NOMO-1 treated with DMSO at 0.1 percent for 48 hours (cell line): ENCODE measurements around the gene SH3RF3.
"Not testable (repeated sequence)": the region's sequence is repeated elsewhere in the genome, so short reads cannot be mapped to it uniquely, and the experiment has no call there.

ENCODE experiments used
- DNase-seq: peaks from one replicate; lab custom pipeline; 2025; ENCODE audit not compliant: unreplicated experiment; lab: John Stamatoyannopoulos, UW

Gene SH3RF3

DNA sequence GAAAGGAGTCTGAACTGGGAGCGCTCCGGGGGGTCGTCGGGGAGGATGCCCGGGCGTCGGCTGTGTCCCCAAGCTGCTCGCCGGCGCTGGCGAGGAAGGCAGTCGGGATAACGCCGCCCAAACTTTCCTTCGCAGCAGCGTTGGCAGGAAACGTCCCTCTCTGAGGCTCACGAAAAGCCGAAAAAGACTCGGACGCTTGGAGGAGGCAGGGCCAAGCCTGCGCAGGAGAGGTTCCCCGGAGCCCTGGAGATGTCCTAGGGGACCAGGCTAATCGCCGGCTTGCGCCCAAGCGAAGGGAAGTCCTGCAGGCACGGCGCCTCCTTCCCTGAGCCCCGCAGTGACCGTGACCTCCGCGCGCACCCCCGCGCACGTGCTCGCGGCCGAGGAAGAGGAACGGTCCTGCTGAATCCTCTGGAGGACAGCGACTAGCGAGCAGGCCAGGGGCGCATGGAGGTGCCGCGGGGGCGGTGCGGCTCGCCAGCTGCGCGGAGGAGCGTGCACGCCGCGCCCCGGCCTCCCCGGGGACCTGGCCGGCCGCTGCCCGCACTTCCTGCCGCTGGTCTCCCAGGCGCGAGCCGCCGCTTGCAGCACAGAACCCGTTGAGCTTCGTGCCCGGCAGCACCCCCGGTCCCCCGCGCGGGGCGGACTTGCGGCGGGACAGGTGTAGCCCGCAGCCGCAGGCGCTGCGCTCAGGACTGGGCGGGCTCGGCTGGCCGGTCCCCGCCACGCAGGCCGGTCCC, at the start of gene SH3RF3:
Gene SH3RF3 (plus strand): TSS at position 590 of the 740 bp plus-strand sequence.
- DNase-seq: no peak

DNA sequence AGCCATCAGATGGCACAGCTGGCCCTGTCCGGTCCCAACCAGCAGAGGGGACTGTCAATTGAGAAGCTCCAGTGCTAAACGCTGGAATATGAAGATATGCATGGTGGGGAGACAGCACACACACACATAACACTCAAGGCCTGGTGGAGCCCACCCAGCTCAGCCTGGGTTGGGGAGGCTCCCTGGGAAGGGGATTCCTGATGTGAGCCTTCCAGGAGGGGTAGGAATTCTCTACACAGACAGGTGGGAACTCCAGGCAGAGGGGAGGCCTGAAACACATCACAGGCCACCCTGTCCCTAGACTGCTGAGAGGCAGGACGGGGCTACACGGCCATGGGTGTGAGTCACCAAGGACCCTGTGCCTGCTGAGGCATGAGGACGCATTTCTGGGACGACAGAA, 49.4 kb upstream of the SH3RF3 start:
- DNase-seq: no peak

DNA sequence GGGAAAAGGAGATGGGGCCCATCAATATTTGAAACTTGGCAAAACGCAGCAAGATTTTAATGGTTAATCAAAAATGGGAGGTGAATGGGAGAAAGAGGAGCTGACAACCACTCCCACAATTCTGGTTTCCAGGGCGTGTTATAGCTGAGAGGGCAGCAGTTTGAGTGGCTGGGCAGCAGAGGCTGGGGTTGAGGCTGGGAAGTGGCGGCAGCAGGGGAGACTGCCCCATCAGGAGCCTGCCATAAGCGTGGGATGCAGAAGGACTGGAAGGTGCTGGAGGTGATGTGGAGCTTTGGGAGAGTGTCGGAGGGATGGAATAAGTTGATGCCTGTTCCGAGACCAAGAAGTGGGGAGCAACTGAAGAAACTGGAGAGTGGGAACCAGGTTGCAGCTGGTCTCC, 48.9 kb upstream of the SH3RF3 start:
- no peak for DNase-seq

DNA sequence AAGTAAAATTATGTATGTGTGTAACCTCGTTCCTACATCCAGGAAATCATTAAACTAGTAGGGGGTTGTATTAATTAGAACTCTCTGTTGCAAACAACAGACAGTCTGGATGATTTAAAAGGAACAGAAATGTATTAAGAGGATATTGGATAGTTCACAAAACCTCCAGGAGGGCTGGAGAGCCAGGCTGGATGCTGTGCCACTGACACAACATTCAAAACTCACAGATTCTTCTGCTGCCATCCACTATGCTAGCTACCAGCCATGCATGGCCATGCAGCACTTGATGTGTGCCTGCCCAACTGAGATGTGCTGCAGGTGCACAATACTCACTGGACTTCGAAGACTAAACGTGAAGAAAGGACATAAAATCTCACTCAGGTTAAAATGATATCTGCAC, 48.2 kb upstream of the SH3RF3 start:
- DNase-seq: no peak

DNA sequence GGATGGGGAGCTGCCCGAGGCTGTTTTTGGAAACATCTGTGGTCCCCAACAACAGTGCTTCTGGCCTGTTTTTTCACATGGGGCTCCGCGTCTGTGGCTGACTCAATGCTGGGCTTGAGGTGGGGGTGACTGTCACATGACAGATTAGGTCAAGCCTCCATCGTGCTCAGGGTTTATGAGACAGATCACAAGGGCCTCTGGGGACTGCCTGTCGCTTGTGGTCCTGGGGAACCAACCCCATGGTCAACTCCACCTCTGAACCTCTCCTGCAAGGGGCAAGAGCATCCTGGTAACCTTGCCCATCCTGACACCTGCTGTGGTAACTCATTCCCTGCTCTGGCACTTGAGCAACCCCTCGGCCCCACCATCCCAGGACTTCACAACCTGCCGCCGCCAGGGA, 47.6 kb upstream of the SH3RF3 start:
- DNase-seq: no peak

DNA sequence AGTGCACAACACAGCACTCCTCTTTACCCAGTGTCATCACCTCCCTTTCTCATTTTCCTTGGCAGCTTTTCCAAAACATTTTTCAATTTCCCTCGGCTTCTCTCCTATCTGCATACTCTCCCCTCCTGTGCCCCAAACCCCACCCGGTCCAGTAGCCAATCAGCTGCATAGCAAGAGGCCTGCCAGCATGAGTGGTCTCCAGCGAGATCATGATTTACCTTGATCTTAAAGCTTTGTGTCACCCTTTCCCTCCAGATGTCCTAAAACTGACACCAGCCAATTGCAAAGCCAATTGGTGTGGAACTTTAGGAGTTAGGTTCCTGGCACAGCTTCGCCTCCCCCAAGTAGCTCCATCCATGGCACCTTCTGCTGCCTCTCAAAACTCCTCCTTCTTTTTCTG, 45.2 kb upstream of the SH3RF3 start:
- DNase-seq: no peak

DNA sequence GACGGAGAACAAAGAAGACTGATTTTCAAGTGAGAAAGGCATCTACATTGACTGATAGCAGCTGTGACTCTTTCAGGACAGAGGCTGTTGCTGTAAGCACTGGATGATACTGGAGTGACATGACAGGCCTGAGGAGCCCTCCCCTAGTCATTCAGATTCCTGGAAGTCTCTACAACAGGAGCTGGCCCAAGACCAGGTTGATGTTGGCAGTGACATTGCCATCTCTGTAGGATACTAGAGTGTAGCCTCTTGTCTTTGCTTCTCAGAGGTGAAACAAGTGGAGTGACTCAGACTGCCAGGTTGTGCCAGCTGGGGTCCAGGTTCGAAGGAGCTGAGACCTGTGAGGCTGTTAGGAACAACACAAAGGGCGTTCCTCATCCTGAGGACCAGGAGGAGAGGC, 44.7 kb upstream of the SH3RF3 start:
- DNase-seq: no peak

DNA sequence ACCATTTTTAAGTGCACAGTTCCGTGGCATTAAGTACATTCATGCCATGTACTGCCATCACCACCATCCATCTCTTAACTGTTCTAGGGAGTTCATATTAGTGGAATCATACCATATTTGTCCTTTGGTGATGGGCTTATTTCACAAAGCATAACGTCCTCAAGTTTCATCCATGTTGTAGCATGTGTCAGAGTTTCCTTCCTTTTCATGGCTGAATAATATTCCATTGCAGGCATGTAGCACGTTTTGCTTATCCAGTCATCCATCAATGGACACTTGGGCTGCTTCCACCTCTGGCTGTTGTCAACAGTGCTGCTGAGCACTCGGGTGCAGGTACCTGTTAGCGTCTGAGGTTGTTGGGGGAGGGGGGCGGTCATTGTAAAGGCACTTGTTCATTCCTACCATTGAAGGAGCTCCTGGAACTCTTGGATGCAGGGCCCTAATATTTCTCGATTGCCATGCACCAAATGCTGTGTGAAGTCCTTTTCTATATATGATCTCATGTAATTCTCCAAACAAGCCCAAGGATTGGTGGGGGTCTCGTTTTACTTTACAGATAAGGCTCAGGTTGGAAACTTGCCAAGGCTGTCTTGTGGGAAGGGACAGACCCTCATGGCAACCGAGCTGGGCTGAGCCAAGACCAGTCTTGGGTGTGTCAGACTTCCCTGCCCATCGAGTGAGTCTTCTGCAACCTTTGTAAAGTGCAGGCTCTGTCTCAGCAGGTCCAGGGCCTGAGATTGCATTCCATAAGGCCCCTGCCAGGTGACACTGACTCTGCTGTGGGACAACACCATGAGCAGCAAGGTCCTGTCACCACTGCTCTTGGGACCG, 42.9 kb upstream of the SH3RF3 start:
- no peak for DNase-seq

DNA sequence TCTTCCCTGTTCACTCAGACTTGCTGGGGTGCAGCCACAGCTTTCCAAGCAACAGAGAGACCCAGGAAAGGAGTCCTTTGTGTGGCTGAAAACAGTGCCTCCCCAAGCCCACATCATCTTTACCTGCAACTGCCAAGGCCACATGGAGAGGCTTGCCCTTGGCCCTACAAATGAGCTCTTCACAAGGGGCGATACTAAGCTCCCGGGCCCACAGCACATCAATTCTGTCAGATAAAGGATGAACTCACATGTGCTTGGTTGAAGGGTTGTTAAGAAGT, 42.3 kb upstream of the SH3RF3 start:
- no peak for DNase-seq

DNA sequence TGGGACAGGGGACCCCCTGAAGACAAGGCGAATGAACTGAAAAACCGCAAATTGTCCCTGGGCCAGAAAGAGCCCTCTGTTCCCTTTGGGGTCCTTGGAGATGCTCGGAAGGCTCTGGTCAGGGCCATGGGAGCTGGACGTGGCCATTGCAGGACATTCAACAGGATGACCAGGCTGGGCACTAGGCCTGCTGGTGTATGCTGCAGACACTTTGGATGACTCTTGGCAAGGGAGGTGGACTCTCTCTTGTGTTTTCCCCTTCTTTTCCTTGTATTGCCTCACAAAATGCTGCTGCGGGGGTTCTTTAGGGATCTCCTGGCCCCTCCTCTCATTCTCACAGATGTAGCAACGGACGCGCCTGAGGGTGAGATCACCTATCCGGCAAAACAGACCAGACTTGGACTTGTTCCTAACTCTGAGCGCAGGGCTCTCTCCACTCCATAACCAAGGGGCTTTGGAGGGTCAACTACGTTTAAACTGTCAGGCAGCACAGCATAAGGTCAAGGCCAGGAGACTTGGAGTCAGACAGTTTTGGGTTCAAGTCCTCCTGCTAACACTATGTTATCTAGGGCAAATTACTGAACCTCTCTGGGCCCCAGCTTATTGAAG, 41.8 kb upstream of the SH3RF3 start:
- no peak for DNase-seq

DNA sequence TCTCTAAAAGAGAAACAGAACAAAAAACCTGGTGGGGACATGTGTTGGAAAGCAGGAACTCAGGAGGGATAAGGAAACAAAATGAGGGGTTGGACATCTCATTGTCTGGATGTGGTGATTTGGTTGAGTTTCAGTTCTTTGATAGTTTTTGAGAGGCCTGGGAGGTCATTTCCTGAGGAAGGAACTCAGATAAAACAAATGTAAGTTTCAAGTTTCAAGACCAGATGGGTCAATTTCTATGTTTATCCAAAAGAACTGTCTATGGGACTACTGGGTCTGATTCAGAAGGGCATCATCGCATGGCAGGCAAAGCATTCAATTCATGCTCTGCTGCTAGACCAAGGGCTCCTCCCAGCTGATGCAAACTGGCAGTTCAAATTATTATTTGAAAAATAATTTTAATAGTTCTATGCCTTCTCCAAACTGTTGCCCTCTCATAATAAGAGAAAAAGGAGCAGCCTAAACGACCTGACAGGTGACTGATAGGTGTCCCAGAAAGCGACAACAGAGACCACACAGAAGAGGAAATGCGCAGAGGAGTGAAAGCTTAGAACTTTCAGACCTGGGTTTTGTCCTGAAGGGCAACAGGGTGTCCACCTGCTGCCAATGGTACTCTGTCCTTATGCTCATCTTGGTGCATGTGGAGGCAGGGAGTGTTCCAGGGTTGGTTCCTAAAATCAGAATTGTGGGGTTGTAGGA, 39.3 kb upstream of the SH3RF3 start:
- DNase-seq: no peak

DNA sequence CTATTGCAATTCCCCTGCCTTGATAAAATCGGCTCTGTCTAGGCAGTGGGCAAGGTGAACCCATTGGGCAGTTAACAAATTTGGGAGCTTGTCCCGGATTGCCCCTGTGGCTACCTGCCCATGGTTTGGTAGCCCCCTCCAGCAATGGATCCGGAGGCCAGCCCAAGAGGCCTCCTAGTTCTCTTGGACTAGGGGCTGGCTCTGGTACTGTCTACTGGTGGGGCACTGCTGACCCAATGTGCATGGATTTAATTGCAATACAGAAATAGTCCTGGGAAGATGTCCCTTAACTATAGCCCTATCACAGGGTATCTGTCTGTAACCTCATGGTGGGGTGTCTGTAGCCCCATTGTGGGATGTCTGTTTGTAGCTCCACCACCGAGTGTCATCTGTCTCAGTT, 37.5 kb upstream of the SH3RF3 start:
- DNase-seq: no peak

DNA sequence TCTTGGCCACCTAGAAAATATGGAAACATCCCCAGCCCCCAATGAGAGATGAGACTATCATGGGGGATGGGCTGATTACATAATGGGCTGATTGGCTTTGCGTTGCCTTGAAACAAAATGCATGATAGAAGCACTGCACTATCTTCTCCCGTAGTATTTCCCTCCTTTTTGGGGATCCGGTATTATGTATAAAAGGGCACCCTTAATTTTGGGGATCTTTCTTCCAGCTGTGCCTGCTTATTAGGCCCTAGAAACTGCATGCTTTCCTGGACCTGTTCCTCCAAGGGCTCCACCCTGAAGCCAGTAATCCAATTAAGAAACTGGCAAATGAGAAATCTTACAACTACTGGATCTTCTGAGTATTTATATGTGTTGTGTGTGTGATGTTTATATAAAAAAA, 34.9 kb upstream of the SH3RF3 start:
- DNase-seq: no peak

DNA sequence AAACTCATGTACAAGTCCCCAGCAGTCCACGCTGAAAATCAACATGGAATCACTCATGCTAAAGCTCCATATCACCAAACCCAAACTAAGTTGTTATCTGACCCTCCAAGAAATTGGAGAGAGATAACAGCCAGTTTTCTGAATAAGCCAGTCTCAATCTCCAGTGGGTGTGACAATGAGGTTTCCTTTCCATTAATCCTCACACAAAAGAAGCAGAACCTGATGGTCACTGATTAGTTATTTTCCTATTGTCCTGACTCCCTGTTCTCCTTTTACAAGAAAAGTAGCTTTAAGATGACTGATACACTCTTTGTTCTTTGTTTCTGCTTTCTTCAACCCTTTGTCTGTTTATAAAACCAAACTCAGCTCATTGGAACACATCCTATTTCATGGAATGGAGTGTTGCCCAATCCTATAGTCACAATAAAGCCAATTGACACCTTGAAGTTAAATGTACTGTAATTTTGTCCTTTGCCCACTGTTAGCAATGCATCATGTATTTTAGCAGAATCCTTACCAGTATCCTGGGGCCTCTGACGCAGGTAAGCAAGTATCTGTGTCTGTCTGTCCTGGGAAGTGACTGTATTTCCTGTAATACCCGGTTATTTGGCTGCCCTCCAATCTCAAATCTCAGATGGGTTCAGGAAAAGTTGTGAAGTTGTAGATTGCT, 30.6 kb upstream of the SH3RF3 start:
- DNase-seq: no peak

DNA sequence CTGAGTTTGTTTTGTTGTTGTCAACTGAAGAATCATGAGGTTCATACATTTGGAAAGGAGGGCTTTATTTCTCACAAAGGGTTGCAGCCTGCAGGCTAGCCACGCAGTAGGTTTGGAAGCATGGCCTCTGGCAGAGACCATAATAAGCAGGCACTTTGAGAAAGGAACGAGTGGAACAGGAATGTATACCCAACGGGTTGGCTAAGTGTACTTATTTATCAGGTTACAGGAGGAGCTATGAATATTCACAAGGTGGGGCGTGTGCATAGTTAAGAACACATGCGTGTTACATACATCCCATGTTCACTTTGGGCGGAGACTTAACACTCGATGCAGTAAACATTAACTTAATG, 30.1 kb upstream of the SH3RF3 start:
- DNase-seq: no peak

DNA sequence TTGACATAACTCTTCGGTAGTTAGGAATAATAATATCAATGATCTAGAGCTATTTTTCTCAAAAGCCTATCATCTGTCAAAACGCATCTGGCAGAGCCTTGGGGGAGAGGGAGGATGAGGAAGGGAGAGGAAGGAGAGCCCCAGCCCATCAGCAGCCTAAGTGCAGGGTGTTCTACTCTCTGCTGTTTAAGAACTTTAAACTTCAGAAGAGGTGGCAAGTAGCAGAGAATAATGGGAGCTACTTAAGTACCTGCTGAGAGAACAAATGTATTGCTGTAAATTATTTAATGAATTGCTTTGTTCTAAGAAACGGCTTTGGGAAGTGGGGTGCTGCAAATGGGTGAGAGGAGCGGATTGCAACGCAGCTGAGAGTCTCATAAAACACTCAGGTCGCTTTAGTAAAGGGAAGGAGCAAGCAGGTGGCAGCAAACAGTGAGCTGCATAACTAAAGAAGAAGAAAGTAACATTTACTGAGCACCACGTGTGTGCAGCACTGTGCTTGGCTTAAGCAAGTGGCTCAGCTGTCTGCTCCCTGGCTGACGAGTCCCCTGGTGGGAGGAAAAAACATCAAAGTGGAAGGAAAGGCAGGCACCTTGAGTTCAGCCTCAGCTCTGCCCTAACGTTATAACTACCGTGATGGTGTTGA, 26.3 kb upstream of the SH3RF3 start:
- no peak for DNase-seq

DNA sequence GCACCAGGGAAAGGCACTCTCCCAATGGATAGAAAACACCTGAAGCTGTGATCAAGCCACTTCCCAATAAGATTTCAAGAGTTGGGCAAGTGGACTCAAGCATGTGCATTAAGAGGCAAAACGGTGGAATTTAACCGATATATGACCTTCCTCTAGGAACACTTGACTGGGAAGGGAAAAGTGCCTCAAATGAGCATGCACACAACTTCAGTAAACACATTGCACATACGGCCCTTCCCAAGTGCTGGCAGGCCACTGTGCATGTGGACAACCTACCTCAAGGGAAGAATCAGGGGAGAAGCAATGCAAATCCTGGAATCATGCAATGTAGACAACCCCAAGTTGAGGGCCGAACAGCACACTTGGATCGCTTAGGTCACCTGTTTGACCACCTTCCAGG, 23.9 kb upstream of the SH3RF3 start:
- DNase-seq: no peak

DNA sequence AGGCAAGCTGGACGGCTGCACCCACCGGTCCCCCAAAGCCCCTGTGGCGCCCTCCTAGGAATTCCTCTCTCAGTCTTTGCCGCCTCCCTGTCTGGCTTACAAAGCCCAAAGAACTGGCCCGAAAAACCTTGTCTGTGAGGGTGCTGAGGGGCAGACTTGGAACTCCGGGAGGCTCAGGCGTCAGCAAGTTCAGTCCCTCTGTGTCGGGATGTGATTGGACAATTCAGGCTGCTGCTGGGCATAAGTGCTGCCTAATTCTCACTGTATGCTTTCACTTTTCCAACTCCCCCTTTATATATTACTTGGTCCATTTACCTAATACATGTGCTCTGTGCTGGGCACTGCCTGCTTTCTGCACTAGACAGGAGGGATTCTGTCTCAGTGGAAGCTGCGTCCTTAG, 20.3 kb upstream of the SH3RF3 start:
- no peak for DNase-seq

DNA sequence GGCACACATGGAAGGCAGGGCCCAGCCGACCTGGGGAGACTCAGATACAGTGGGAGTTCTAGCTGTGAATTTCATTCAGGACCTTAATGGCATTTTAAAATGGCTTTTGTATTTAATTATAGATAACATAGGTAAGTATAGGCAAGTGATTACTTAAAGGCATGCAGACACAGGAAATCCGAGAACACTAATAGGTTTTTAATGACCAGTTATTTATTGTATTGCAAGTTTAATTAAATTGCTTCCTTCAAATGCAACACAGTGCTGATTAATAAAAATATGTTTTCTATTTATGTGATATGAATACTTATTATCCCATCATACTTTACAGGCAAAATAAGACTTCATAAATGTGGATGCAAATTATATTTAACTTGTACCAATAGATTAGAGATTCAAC, 19.7 kb upstream of the SH3RF3 start:
- no peak for DNase-seq

DNA sequence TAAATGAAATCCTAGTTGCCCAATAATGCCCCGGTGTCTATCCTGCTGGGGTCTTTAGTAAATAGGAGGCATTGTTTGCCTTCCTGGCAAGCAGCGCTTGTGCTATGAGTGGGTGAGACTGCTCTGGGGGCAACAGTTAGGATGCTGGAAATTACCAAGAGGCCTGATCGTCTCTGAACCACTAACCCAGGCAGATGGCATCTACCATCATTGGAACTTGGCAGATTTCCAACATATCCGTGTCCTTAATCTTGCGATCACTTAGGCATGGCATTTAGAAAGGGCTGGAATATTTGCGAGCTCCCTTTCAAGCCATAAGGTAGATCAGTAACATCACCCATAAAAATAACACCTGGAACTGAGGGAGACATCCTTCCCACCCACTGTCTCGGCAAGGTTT, 18.8 kb upstream of the SH3RF3 start:
- DNase-seq: no peak

DNA sequence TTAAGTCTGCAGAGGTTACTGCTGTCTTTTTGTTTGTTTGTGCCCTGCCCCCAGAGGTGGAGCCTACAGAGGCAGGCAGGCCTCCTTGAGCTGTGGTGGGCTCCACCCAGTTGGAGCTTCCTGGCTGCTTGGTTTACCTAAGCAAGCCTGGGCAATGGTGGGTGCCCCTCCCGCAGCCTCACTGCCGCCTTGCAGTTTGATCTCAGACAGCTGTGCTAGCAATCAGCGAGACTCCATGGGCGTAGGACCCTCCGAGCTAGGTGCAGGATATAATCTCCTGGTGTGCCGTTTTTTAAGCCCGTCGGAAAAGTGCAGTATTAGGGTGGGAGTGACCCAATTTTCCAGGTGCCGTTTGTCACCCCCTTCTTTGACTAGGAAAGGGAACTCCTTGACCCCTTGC, 11.8 kb upstream of the SH3RF3 start:
- DNase-seq: not testable (repeated sequence)
